ACC112 (cell line): ENCODE results near the gene KIF21A.

Experiments used
- H2AFZ ChIP-seq: fragments of 200-600 bp; sonication (generic); one replicate; pipeline ENCODE4 v1.6.0; 2017; ENCODE audit warnings: antibody characterized with exemption, low read length; ENCODE audit not compliant: unreplicated experiment
- H3K27ac ChIP-seq: fragments of 200-600 bp; sonication (generic); 2 replicates; pipeline ENCODE4 v1.5.1; 2014; ENCODE audit warnings: low read depth, mild to moderate bottlenecking, antibody characterized with exemption, low read length, moderate library complexity
- H3K27me3 ChIP-seq: fragments of 200-600 bp; sonication (generic); 2 replicates; pipeline ENCODE4 v1.6.1; 2014; ENCODE audit warnings: mild to moderate bottlenecking, antibody characterized with exemption, low read length, moderate library complexity, mixed read lengths; ENCODE audit not compliant: insufficient read depth
- H3K36me3 ChIP-seq: fragments of 200-600 bp; sonication (generic); 2 replicates; pipeline ENCODE4 v1.6.1; 2016; ENCODE audit warnings: mild to moderate bottlenecking, antibody characterized with exemption, low read length, moderate library complexity, mixed read lengths; ENCODE audit not compliant: insufficient read depth
- H3K4me1 ChIP-seq: fragments of 200-600 bp; sonication (generic); one replicate; pipeline ENCODE4 v1.6.1; 2016; ENCODE audit warnings: low read length, mixed read lengths; ENCODE audit not compliant: insufficient read depth, unreplicated experiment, control insufficient read depth
- H3K4me3 ChIP-seq: fragments of 200-600 bp; sonication (generic); 2 replicates; pipeline ENCODE4 v1.5.1; 2014; ENCODE audit warnings: mild to moderate bottlenecking, low read depth, low read length
- H3K79me2 ChIP-seq: fragments of 200-600 bp; sonication (generic); one replicate; pipeline ENCODE4 v1.6.0; 2016; ENCODE audit warnings: low read length; ENCODE audit not compliant: control insufficient read depth, unreplicated experiment, insufficient read depth

The KIF21A gene

GRCh38 chr12:39389399-39390150 lies 53.3 kb downstream of the KIF21A start:
- H3K27ac ChIP-seq, result no peak overlapping the region
- H3K27me3 ChIP-seq, result no peaks in the 10 kb centered on the region
- no peak overlapping the region for H3K4me3 ChIP-seq
- no peaks in the 10 kb centered on the region for H3K4me1 ChIP-seq
- no peaks in the 10 kb centered on the region for H3K36me3 ChIP-seq
- H2AFZ ChIP-seq, result no peak overlapping the region
- H3K79me2 ChIP-seq, result no peaks in the 10 kb centered on the region

GRCh38 chr12:39386335-39386734 lies 56.6 kb downstream of the KIF21A start:
- Histone ChIP-seq H3K4me3 (no peak overlapping the region), H3K27ac (no peak overlapping the region), H3K79me2 (no peaks in the 10 kb centered on the region), H3K36me3 (no peaks in the 10 kb centered on the region), H3K4me1 (no peaks in the 10 kb centered on the region), H2AFZ (no peak overlapping the region), H3K27me3 (no peaks in the 10 kb centered on the region)

GRCh38 chr12:39383114-39383513 lies 59.8 kb downstream of the KIF21A start:
- H3K79me2 ChIP-seq, result no peaks in the 10 kb centered on the region
- no peaks in the 10 kb centered on the region for H3K27me3 ChIP-seq
- H3K4me1 ChIP-seq, result no peaks in the 10 kb centered on the region
- H3K36me3 ChIP-seq, result no peaks in the 10 kb centered on the region
- no peak overlapping the region for H2AFZ ChIP-seq
- no peak overlapping the region for H3K27ac ChIP-seq
- H3K4me3 ChIP-seq, result no peak overlapping the region

DNA sequence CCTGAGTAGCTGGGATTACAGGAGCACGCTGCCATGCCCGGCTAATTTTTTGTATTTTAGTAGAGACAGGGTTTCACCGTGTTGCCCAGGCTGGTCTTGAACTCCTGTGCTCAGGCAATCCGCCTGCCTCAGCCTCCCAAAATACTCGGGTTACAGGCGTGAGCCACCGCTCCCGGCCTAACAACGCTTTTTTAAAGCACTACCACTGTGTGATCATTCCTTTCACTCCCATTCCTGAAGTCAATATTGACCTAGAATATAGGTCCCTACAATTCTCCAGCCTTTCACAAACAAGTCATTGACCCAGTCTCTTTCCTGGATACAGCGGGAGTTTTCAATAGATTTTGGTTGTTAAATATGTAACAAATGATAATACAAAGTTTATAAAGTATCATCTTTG lies 62.8 kb downstream of the KIF21A start:
- no peaks in the 10 kb centered on the region for H3K79me2 ChIP-seq
- H3K27me3 ChIP-seq, result no peaks in the 10 kb centered on the region
- H3K4me3 ChIP-seq, result no peak overlapping the region
- H3K4me1 ChIP-seq, result no peaks in the 10 kb centered on the region
- H3K27ac ChIP-seq, result no peak overlapping the region
- no peak overlapping the region for H2AFZ ChIP-seq
- no peaks in the 10 kb centered on the region for H3K36me3 ChIP-seq

DNA sequence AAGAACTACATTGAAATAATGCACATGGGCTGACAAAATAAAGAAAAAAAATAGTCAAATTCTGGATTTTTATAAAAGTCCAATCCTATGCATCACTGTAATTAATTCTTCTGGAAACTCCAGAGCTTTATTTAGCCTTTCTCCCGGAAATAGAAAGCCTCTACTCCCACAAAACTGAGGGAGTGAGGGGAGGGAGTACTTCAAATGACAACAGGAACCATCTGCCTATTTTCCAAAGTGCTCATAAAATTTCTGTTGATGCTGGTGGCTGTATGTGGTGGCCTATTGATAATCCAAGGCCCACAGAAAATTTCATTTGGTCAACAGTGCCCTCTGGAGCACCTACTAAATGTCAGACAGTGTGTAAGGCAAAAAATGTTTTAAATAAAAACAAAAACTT lies 64.6 kb downstream of the KIF21A start:
- H3K27ac ChIP-seq, result no peak overlapping the region
- peaks cover 1% of the 10 kb centered on the region for H3K4me1 ChIP-seq
- H3K79me2 ChIP-seq, result no peaks in the 10 kb centered on the region
- no peak overlapping the region for H2AFZ ChIP-seq
- no peaks in the 10 kb centered on the region for H3K36me3 ChIP-seq
- H3K4me3 ChIP-seq, result no peak overlapping the region
- no peaks in the 10 kb centered on the region for H3K27me3 ChIP-seq

- Histone ChIP-seq H3K27ac (no peak overlapping the region), H3K4me3 (no peak overlapping the region)
Observed at GRCh38 chr12:39375206-39375808, 67.6 kb downstream of the KIF21A start.

DNA sequence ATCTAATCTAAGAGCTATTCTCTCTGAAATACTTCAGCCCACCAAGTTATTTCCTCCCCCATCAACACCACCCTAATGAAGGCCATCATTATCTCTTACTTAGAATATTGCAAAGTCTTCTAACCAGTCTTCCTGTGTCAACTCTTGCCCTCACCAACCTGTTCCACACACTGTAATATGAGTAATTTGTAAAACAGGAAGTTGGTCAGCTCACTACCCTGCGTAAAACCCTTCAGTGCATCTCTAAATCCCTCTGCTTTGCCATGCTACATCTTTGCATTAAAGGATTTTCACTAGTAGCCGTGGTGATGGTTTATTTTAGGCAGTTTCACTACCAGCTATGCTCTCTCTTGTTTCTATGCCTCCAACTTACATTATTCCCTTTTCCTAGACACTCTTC lies 70.0 kb downstream of the KIF21A start:
- Histone ChIP-seq H3K27ac (no peak overlapping the region), H3K36me3 (no peaks in the 10 kb centered on the region), H3K27me3 (no peaks in the 10 kb centered on the region), H3K4me3 (peak overlapping the region; percentile 8; the same call in 1 of the 2 replicates), H3K4me1 (peaks cover 23% of the 10 kb centered on the region), H2AFZ (no peak overlapping the region), H3K79me2 (no peaks in the 10 kb centered on the region)

More at GRCh38 chr12:39375206-39375808, 67.6 kb downstream of the KIF21A start:
- Histone ChIP-seq H3K27me3 (no peaks in the 10 kb centered on the region), H2AFZ (no peak overlapping the region), H3K36me3 (no peaks in the 10 kb centered on the region), H3K79me2 (no peaks in the 10 kb centered on the region), H3K4me1 (peaks cover 9% of the 10 kb centered on the region)

DNA sequence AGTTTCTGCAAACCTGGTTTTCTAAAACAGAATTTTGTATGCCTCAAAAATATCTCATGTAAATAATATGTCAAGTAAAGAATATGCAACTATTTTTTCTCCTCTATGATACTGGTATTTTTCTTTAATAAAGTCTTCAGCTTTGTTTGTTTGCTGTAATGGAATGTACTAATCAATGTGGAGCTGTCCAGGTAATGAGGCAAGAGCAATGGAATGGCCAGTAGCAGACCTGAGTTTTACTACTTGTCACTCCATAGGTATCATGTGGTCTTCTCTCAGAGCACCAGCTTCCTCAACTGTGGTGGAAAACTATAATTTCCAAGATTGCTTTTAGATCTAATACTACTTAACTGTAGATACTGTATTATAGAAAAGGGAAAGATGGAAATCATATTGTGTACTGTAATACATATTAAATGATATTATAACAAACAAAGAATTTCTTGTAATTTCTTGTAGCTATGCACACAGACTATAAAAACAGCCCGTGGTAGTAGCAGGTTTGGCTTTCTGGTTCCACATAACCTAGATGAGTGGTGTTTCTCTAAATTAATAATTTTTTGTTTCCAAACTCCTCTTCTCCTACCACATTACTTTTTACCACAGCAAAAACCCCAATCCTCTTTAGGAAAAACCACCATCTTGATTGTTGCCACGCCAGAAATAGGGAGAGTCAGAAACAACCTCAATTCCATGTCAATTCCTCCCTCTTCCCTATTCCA lies 70.6 kb downstream of the KIF21A start:
- Histone ChIP-seq H3K27me3 (no peaks in the 10 kb centered on the region), H2AFZ (no peak overlapping the region), H3K36me3 (no peaks in the 10 kb centered on the region), H3K27ac (no peak overlapping the region), H3K4me1 (peaks cover 23% of the 10 kb centered on the region), H3K79me2 (no peaks in the 10 kb centered on the region), H3K4me3 (0 out of 2 replicates have a peak overlapping the region, but pooled peaks have one; percentile 8)

- Histone ChIP-seq H3K79me2 (no peaks in the 10 kb centered on the region), H3K4me3 (no peak overlapping the region), H3K27ac (no peak overlapping the region), H3K36me3 (no peaks in the 10 kb centered on the region), H2AFZ (no peak overlapping the region), H3K4me1 (peaks cover 23% of the 10 kb centered on the region), H3K27me3 (no peaks in the 10 kb centered on the region)
Observed at GRCh38 chr12:39369756-39370155, 73.2 kb downstream of the KIF21A start.

DNA sequence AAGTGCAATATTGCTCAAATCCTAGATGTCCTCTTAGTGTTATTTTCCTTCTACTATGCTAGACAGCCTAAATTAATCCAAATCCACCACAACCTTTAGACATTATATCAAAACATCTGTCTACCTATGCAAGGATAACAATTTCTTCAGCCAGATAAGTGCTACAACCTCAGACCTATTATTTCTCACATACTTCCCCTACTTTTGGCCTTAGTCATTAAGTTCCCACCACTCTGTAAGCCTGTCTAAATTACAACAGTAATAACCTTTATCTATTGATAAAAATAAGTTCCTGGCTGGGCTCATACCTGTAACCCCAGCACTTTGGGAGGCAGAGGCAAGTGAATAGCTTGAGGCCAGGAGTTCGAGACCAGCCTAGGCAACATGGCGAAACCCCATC lies 74.0 kb downstream of the KIF21A start:
- no peak overlapping the region for H3K4me3 ChIP-seq
- no peak overlapping the region for H2AFZ ChIP-seq
- H3K4me1 ChIP-seq, result peaks cover 23% of the 10 kb centered on the region
- no peaks in the 10 kb centered on the region for H3K79me2 ChIP-seq
- no peaks in the 10 kb centered on the region for H3K36me3 ChIP-seq
- no peaks in the 10 kb centered on the region for H3K27me3 ChIP-seq
- no peak overlapping the region for H3K27ac ChIP-seq
